GM21619 (cell line): ENCODE data around the gene RGS2.
A peak's percentile ranks its signal among the peaks of the same experiment; 100 is the strongest.

Source experiments
- ATAC-seq: cut with Tn5 transposase; IDR thresholded peaks from one replicate; pipeline ENCODE4 v1.9.1; 2021; ENCODE audit not compliant: unreplicated experiment

The RGS2 gene

DNA sequence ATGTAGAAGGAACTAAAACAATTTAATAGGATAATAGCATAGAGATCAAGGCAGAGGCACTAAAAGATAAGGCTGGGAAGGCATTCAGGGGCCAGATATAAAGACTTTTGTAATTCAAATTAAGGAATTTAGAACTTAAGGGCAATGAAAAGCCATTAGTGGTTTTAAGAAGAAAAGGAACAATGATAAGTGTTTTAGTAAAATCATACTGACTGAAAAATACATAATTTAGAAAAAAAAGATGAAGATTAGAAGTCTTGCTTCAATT, 14.1 kb upstream of the RGS2 start:
- ATAC-seq = no peak

- ATAC-seq = no peak
Observed at GRCh38 chr1:192795916-192796618, 12.8 kb upstream of the RGS2 start.

- no peak for ATAC-seq
Observed at GRCh38 chr1:192797143-192797542, 11.7 kb upstream of the RGS2 start.

GRCh38 chr1:192797891-192798290, 10.9 kb upstream of the RGS2 start:
- no peak for ATAC-seq

DNA sequence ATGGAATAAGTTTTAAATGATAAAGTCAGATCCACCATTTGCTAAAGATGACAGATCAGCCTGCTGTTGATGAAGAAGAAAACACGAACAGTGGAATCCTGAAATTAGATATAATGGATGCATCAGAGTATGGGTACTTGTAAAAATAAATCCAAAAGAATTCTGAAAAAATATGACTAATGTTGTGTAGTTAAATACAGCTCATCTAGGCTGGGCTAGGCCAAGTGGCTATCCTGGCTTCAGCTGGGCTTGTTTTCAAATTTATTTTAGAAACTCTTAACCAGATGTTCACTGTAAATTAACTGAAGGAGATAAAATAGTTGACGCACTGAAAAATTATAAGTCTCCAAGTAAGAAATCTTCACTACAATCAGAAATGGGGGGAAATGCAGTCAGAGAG, 7.4 kb upstream of the RGS2 start:
- ATAC-seq = no peak

DNA sequence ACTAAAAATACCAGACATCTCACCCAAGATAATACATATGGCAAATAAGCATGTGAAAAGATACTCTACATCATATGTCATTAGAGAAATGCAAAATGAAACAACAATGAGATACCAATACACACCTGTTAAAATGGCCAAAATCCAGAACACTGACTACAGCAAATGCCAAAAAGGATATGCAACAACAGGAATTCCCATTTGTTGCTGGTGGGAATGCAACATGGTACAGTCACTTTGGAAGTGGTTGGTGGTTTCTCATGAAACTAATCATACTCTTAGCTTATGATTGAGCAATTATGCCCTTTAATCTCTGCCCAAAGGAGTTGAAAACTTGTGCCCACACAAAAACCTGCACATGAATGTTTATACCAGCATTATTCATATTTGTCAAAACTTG, 6.4 kb upstream of the RGS2 start:
- no peak for ATAC-seq

DNA sequence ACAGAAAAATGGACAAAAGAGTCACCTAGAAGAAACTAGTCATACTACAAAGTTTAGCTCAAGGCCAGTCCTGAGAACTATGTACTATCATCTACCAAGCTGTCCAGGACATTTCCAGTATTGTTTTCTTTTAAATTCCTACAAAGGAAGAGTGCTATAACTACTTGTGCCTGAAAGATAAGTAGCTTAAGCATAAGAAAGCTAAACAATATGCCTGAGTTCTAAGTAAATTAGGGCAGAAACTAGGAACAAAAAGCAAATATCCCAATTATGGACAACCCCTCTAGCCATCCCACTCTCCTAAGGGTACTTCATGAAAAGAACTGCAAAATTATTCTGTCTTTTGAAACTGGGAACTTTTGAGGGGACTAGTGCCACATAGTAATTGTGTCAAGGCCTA, 5.3 kb upstream of the RGS2 start:
- no peak for ATAC-seq

GRCh38 chr1:192805832-192806323, 3.0 kb upstream of the RGS2 start:
- peak; percentile 30 for ATAC-seq

- peak; percentile 35 for ATAC-seq
Observed at GRCh38 chr1:192807211-192808162, 1.4 kb upstream of the RGS2 start.

DNA sequence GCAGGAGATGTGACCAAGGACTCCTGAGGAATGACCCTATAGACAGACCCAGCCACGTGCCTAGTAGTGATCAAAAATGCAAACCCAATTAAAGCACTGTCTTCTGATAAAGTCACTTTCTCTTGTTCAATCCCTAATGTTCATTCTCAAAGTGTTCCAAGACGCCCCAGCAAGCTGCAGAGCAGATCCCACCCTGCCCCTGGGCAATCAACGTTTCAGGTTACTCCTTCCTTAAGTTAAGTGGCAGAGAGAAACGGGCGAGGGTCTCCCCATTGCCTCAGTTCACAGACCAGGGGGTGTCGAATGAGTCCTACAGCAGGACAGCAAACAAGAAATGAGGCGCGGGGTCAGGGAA, 699 bp upstream of the RGS2 start:
- no peak for ATAC-seq

GRCh38 chr1:192809307-192810252, 741 bp downstream of the RGS2 start:
- no peak for ATAC-seq

GRCh38 chr1:192810253-192810880, 1.5 kb downstream of the RGS2 start:
- peak; percentile 23 for ATAC-seq

- no peak for ATAC-seq
Observed at GRCh38 chr1:192811006-192811405, 2.2 kb downstream of the RGS2 start.

- ATAC-seq = no peak
Observed at GRCh38 chr1:192811594-192812239, 2.9 kb downstream of the RGS2 start.

GRCh38 chr1:192812420-192813209, 3.8 kb downstream of the RGS2 start:
- ATAC-seq = no peak

DNA sequence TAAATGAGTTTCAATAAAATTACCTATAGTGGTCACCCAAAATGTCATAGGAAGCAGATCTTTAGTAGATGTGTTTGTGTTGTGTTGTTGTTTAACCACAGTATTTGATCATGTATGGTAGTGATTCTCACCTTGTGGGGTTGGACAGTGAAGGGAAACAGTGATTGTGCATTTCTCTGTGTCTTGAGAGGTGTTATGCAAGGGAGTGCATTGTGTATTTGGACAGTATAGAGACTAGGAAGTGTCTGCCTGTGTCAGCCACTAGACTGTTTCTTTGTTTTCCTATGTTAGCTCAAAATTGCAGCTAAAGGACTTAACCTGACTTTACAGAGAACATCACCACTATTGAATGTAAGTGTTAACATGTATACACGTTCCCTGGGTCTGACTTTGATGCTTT, 6.0 kb downstream of the RGS2 start:
- ATAC-seq = no peak

DNA sequence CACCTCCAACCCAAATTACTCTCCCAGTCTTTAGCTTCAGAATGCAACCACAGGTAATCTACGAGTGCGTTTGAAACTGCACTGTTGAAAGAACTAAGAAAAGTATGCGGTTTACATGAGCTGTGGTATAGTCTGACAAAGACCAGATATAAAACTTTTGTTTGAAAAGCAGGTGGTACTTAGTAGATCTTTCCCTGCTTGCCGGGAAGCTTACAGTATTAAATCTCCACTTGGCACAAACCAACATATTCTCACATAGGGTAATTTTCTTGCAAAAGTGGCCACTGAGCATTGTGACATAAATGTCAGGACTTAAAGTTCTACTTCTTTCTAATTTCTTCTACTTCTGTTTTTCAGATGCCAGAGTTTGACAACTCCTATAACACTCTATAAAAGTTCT, 8.4 kb downstream of the RGS2 start:
- no peak for ATAC-seq

- ATAC-seq = no peak
Observed at GRCh38 chr1:192821296-192821695, 12.5 kb downstream of the RGS2 start.

- ATAC-seq = no peak
Observed at GRCh38 chr1:192824511-192824910, 15.7 kb downstream of the RGS2 start.
